Activated gamma-delta T cell treated with Interleukin-2 at 50 U/mL for 16 hours (primary cell): ENCODE measurements around the gene LIG4.
"Not testable (repeated sequence)": the region's sequence is repeated elsewhere in the genome, so short reads cannot be mapped to it uniquely, and the experiment has no call there.

Source experiments
- DNase-seq: peaks from one replicate; pipeline ENCODE4 v3.0.0-alpha.2; 2020

The LIG4 gene

DNA sequence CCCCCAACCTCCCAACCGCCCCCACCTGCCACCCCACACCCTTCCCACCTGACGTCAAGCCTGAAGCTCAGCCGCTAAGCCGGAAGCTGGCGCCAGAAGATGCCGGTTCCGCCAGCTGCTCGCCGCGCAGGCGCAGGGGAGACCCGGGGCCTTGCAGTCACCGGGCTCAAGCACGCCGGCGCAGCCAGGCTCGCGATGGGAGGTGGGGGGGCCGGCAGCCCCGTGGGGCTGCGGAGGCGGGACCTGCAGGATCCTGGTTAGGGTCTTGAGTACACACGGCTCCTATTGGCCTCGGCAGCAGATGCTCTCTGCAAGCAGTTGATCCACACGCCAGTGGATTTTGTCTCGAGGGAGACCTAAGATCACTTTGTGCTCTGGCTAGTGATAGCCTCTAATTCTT lies at the start of gene LIG4:
TSS of gene LIG4 (minus strand) at position 101 of the 400 bp plus-strand sequence. CDS start 4,268 bp downstream, outside the sequence.
- DNase-seq, result peak; percentile 88

DNA sequence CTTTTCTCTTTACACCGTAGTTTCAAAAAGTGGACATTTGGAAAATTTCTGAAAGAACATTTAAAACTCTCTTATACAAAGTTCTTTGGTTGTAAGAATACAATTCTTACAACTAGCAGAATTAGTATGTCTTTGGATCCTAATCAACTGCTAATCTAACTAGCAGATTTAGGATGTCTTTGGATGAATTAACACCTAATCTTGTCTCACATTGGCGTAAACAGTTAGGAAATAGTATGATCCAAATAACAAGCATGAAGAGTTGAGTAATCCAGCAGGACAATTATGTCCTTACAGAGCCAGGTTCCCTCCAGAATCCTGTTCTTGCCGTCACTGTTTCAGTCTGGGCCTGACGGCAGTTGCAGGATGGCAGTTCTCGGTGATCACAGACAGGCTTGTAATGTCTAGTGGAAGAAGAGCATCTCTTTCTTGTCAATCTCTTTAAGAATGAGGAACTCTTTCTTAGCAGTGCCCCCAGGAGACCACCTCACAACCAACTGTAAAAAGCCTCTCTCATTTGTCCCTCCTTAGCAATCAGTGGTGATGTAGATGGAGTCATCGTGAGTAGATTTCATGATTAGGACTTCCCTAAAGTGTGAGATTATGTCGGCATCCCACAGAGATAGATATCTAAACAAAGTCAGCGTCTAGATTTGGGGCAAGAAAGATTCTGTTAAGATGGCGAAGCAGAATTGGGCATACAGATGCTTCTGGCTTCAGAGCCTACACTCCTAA lies 48.5 kb upstream of the LIG4 start:
- DNase-seq, result no peak

DNA sequence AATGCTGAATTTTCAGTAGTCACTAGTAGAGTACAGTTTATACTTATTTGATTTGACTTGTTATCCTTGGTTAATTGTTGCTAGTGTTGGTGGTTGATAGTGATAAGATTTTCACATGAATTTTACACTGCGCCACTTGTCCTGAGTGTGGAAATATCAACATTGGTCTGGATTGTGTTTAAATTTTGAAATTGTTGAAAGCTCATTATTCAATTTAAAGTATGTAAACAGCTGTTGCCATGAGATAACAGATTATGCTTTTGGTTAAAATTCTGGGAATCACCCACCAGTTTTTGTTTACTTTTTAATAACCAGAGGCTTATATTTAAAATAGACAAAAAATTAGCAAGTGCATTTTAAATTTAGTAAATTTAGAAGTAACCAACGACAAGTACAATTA lies 41.9 kb upstream of the LIG4 start:
- no peak for DNase-seq

DNA sequence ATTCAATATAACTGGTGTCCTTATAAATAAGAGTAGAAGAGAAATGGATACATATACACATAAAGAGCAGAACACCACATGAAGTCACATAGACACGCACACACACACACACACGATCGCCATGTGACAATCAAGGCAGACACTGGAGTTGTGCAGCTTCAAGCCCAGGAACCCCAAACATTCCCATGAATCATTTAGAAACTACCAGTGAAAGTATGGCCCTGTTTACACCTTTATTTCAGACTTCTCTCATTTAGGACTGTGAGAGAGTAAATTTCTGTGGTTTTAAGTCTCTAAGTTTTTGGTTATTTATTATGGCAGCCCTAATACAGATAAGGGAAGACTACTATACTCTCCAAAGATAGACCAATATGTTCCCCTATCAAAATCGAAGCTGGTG lies 33.8 kb upstream of the LIG4 start:
- DNase-seq, result no peak

DNA sequence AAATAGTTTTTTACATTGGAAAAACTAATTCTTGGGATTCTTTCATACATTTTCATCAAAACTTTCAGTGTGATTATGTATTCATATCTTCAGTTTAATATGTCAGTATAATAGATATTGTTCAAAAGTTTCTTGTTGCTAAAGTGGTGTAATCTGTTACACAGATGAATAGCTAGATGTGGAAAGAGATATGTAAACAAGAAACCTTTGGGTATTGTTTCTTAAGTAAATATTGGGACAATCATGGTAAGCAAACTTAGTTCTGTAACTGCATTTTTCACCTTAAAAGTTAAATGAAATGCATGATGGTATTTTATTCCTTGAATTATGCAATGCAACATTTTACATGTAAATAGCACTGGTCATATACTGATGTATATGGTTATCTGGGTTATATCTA lies 15.0 kb upstream of the LIG4 start:
- DNase-seq, result no peak

DNA sequence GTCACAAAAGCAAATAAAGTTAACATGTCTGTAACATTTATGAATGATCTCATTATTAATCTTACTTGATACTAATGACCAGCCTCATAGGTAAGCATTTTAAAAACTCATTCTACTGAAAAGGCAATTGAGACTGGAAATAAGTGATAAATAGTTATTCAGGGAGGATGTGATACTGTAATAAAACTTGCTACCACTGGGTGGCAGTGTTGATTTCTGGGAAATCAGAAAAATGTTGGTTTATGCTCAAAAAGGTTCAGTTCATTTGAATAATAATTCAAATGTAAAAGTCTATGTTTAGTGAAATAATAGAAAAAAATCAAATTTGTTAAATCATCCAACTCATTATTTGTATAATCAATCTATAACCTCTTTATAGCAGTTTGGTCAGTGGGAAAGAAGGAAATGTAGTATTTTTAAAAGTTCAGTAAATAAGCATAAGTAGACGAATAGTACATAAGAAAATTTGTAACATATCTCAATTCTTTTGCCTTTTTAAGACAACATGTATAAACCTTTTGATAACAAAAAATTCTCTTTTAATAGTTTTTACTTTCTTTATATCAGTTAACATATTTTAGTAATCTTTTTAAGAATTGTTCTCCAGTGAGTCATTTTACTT lies 12.4 kb upstream of the LIG4 start:
- DNase-seq, result peak; percentile 31

DNA sequence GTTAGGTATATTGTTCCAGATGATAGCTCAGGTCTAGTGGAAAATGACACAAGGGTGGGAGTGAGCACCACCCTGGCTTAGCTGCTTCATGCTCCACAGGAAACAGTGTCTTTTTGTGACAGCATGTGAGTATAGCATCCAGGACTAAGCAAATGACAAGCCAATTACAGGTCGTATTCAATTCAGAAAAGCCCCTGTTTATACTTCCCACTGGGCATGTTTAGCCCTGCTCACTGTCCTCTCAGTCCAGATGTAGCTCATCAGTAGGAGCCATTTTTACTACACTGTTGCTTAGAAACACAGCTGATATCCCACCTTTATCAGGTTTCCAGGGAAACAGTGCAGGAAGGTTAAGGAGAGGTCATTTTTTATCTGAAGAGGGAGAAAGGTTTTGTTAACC lies 10.8 kb upstream of the LIG4 start:
- DNase-seq, result no peak

DNA sequence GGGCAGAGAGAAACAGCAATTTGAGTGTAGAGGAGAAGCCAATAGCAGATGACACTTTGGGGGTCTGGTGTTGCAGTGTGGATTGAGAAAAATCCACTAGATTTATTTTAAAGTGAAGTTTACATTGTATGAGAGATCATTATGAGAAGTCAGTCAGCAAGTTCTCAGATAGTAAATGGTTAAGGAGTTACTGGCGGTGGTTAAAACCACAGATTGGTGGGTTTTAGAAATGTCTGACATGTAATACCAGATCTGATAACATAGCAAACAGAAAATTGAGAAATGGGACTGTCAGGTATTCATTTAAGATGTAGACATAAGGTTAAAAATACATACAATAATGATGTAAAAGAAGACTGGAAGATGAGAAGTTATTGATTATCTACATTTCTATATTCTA lies 10.1 kb upstream of the LIG4 start:
- no peak for DNase-seq

DNA sequence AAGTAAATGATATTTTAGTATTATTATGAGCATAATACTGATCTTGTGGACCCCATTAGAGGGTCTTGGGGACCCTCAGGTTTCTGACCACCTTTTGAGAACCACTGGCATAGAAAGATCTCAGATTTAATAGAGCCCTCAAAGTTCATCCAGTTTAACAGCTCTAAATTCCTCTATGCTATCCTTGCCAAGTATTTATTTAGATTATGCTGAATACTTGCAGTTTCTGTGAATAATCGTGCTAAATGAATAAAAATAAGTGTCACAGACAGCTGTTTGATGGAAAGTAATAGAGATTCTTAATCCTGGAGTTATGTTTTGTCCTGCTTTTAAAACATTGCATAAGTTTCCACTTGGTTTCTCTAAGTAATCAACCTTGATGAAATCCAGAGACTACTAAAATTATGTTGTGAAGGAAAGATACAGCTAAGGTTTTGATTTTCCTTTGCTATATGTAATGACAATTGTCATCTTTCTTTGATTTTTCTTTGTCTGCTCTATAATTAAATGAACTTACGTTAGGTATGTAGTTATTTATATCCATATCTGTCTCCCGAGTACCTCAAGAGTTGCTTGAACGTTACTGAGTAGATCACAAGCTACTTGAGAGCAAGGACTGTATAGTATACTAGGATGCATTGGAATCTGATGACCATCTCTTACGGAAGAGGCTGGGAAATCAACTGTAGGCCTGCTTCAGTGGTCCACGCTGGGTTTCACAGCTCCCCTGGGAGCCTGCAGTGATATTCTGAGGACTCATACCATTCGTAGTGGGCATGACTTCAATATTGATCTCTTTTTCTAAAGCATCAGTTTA lies 8.6 kb upstream of the LIG4 start:
- DNase-seq, result no peak

DNA sequence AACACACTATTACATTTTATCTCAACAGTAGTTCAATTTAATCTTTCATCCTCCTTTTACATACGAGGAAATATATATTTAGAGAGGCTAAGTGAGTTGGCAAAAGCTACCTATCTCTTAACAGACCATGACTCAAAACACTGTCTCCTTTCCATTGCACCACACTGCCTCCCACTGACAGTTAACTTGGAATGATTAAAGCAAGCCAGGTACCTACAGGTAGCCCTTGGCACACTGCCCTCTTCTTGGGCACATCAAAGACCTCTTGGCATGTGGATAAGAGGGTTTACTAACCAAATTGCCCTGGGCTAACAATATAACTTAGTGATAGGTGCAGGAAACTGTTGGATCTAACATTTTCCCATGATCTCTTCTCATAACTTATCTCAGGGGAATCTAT lies 4.7 kb upstream of the LIG4 start:
- peak; percentile 12 for DNase-seq

DNA sequence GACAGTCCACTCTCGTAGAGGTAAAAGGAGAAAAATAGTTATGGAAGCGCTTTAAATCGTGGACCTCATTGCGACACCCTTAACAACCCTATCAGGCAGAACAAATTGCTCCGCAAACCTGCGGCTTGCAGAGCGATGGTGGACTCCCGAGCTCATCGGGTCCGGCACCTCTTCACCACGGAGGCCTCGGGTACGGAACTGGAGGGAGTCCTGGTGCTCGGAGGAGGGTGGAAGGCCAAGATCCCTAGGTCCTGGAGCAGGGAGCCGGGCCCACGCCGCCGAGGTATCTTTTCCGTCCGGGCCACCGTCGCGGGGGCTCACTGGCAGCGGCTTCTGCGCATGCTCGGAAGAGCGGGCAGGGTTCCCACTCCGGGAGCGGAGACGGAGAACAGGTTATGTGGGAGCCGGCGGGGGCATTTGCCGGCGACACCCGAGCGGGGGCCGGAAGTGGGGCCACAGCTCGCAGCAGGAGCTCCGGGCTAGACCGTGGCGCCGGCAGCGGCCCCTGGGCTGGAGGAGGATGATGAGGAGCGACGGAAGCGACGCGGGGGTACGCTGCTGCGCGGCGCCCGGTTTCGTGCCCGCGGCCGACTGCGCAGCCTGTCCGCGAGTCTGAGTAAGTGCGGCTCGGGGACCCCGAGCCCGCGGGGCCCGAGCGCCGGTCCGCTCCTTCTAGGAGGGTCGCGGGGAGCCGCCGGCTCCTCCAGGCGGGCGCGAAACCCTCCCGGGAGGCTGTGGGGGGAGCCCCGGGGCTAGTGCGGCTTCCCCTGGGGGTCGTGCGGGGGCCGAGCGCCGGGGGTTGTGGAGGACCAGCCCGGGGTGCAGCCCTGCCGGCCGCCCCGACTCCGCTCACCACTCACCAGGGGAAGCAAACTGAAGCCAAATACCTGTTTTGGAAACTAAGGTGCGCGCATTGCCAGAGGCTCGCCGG lies 3.0 kb upstream of the LIG4 start, which contains the start of gene ABHD13:
TSS of gene ABHD13 (plus strand) at position 349 of the 931 bp plus-strand sequence. CDS start 10,827 bp downstream, outside the sequence.
- DNase-seq, result peak; percentile 86

DNA sequence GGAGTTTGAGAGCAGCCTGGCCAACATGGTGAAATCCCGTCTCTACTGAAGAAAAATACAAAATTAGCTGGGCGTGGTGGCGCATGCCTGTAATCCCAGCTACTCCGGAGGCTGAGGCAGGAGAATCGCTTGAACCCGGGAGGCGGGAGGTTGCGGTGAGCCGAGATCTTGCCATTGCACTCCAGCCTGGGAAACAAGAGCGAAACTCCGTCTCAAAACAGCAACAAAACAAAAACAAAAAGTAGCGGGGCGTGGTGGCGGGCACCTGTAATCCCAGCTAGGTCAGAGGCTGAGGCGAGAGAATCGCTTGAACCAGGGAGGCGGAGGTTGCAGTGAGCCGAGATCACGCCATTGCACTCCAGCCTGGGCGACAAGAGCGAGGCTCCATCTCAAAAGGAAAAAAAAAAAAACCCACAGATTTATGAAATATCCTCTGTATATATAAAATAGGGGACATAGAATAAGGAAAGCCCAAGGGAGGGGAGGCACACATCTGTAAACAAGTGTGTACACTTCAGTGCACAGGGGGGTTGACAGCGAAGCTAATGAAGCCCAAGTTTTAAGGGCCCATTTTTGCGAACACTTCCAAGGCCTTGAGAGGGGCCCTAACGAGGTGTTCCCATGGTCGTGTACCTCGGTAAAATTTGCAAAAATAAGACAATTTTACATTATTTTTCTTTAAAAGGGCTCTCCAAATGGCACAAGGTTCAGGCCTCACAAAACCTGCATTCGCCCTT lies 2.1 kb upstream of the LIG4 start:
- DNase-seq, result not testable (repeated sequence)

DNA sequence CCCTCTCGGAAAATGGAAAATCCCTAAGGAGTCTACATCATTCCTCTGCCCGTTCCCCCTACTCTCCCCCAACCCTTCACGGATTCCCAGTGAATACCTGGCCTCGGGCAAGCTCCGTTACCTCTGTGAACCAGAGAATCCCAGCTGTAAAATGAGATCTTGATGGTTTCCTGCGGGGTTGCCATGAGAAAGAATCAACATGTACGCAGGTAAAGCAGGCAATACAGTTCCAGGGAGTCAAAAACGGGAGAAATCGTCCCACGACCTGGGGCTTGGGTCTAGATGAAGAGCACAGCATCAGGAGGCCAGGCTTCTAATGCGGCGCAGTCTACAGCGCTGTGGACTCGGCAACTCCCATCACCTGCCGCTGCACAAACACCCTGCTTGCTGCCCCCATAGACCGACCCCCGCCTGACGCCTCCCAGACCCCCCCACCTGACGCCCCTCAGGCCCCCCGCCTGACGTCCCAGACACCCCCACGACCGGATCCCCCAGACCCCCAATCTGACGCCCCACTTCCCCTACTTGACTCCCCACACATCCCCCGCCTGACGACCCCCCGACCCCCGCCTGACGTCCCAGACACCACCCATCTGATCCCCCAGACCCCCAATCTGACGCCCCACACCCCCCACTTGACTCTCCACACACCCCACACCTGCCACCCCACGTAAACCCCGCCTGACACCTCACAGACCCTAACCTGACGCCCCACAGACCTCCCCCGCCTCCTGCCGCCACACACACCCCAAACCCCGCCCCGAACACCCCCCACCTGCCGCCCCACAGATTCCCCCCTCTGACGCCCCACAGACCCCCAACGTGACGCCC lies 680 bp downstream of the LIG4 start:
- DNase-seq, result peak; percentile 20

DNA sequence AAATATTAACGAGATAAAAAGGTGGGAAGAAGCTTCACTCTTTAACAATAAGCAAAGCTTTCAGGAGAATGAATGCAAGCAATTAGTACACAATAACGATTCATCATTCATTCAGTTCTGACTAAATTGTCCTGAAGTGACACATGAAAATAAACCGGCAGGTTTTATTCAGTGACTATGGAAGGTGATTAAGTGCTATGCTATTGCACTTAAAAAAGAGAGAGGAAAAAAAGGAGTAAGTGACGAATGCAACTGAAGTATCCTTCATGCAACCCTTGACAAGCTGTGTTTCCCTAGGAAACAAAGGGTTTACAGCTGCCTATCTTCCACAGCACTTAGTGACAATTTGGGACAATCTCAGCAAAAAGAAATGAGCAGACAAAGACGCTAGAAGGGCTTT lies 1.4 kb downstream of the LIG4 start:
- DNase-seq, result no peak

DNA sequence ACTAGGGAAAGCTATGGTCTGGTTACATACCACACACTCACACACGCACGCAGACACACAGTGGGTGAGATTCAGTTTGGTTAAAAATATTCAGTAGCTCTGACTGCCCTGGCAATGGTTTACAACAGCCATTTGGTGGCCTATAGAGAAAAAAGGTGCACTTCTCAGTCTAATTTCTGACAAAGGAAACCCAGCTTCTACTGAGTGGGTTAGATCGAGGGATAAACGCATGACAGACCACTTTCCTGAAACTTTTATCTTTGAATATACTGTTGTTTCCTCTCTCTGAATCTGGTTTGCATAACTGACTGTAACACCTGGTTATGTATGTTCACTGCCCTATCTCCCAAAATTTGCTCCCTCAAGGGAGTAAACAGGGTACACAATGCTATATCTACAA lies 2.5 kb downstream of the LIG4 start:
- no peak for DNase-seq

DNA sequence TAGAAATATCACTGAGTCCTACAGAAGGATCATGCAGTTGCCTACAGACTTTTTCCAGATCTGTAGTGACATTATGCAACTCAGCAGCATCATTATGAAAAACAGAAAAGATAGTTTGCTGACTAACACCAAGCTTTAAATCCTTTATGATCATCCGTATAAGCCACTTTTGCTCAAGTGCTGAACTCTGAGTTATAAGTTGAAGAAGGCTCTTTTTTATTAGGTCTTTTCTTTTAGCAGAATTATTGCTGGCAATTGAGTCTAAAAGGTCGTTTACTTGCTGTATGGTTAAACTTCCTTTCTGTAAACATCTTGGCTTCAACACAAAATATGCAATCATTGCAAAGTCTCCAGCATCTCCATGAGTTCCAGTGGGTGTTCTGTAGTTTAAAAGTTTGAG lies 4.8 kb downstream of the LIG4 start:
- DNase-seq, result no peak

DNA sequence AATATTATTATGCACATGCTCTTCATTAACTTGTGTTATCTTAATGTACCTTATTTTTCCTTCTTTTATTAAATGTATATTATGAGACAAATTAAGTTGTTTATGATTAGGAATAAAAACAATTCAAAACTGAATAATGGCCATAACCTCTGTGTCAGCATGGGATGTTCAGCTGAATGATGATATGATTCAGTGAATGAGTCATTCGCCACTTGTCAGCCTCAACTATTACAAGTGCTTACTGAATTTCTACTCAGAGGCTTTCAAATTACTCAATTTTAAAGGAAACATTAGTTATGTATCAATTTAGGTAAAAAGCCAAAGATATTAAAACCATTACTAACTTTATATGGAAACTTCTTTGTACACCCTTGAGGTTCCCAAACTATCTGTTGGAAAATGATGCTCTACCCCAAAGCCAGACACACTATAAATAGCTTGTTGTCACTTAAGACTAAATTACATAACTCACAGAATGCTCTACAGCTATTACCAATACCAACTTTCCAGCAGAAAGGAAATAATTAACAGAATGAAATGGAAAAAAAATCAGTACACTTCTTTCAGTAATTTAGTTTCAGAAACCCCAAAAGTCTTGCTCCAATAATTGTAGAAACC lies 14.4 kb downstream of the LIG4 start:
- no peak for DNase-seq

DNA sequence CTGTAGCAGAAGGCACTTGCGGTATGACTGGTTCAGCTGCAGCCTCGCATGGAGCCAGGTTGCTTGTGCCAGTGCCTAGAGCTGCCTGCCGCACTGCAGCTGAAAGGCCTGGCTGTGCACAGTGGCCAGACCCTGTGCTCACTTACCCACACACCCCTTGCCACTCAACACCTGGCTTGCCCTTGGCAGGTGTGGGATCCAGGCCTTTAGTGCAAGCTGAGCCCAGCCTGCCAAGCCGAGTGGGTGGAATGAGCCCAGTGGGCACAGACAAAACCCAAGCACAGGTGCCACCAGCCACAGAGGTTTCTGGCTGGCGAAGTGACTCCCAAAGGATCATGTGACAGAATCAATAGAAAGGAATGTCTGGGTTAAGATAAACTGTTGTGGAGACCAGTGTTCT lies 19.5 kb downstream of the LIG4 start:
- DNase-seq, result no peak

DNA sequence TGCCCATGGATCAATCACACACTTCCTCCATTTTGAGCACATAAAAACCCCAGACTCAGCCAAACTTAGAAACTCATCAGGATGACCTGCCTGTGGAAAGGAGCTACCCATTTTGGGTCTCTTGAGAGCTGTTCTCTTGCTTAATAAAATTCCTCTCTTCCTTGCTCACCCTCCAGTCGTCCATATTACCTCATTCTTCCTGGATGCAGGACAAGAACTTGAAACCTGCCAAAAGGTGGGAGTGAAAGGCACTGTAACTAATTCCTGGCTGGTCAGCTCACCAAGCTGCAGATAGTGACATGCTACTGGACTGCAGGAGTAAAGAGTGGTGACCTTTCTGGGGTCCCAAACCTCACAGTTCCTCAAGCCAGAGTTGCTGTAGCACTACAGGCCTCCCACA lies 20.2 kb downstream of the LIG4 start:
- no peak for DNase-seq

DNA sequence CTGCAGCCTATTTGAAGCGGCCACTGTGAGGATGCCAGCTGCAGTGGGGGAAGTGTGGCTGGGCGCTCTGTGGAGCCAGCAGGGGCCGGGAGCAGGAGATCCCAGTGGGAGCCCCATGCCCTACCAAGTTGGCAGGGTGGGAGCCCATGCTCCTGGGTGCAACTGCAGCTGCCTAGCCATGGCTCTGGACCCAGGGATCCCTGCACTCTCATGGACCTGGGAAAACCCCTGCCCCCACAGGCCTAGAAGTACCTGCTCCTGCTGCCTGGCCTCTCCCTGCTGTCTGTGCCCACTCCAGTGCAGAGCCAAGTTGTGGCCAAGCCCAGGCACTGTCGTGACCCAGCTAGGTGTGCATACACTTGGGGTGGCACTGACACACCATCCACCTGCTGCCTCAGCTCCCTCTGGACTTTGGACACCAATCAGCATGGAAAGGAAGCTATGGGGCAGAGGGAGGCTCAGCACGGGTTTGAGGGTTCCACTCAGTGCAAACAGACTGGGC lies 20.9 kb downstream of the LIG4 start:
- DNase-seq, result no peak
